ENCODE measurements around the gene RHBG. TPM values are rescaled to one million over a fixed set of nuclear protein-coding genes. Genes with fewer than 3 reads are reported as not detected.

The RHBG gene
- total and polyA plus RNA-seq, 2 donors: 0.05 to 0.37 TPM

DNA sequence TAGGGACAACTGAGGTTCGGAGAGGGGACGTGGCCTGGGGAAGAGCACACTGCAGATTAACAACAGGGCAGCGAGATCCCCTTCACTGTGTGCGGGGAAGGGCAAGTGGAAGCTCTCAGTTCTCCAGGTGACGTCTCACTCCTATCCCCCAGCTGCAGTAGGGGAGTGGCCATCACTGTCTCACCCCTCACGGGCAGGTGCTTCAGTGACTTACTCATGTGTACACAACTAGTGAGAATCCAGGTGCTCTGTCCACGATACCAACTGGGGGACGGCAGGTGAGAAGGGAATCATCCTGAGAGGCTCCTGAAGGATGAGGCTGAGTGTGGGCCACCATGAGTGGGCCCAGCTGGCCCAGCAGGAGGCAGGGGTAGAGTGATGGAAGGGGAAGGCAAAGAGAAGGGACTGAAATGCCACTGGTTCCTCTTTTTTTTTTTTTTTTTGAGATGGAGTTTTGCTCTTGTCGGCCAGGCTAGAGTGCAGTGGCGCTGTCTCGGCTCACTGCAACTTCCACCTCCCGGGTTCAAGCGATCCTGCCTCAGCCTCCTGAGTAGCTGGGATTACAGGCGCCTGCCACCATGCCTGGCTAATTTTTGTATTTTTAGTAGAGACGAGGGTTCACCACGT, 25.9 kb downstream of the RHBG start:
- Histone ChIP-seq H3K27ac (ENCODE audit: low read depth in 1 of 2, low read length in 1 of 2) (no peak overlapping the region), H3K4me3 (ENCODE audit: low read length in 2 of 2) (no peak overlapping the region), H3K9me3 (ENCODE audit: control insufficient read depth in 2 of 2, insufficient read depth in 1 of 2, low read length in 1 of 2) (no peaks in the 10 kb centered on the region), H3K36me3 (ENCODE audit: control insufficient read depth in 2 of 2, insufficient read depth in 2 of 2, low read length in 1 of 2) (no peaks in the 10 kb centered on the region), H3K4me1 (ENCODE audit: control insufficient read depth in 2 of 2, insufficient read depth in 2 of 2, low read length in 2 of 2) (no peaks in the 10 kb centered on the region), H3K27me3 (ENCODE audit: control insufficient read depth in 2 of 2, insufficient read depth in 1 of 2, low read length in 1 of 2) (peaks cover 12 to 55% of the 10 kb centered on the region in 2 donors)
- DNase-seq (ENCODE audit: low read depth in 6 of 9, low spot score in 9 of 9): no peak
- WGBS: 63% methylated on average over 16 of the region's 16 CpGs

DNA sequence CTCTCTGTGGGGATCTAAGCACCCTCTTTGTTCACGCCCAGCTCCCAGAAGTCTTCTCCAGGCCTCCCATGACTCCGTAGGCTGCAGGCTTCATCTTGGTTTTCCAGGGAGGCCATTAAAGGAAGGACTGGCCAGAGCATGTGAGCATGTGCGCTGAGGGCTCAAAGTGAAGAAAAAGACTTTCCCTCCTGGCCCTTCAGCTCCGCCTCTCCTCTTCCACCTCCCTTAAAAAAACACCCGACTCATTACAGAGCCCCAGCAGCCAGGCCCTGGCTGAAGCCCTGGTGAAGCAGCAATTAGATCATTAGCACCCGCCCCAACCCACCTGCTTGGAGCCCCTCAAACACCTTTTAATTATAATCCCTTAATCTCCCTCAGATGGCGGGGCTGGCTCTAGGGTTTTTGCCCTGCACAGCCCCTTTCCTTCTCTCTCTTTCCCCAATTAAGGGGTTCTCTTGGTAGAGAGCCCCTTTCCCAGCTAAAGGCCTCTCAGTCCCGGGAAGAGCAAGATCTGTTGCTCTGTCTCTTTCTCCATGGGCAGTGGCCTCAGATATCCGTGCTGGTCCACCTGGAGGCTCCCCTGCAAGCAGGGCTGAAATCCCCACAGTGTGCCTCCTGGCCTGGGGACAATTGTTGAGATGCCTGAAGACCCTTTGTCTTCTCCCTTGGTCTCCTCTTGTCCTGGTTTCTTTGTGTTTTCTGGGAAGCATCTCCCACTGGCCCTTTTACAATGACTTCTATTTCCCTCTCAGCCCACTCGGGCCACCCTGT, 30.5 kb downstream of the RHBG start:
- Histone ChIP-seq H3K27ac (ENCODE audit: low read depth in 1 of 2, low read length in 1 of 2) (no peak overlapping the region), H3K27me3 (ENCODE audit: control insufficient read depth in 2 of 2, insufficient read depth in 1 of 2, low read length in 1 of 2) (peaks cover 0 to 62% of the 10 kb centered on the region in 2 donors), H3K4me3 (ENCODE audit: low read length in 2 of 2) (no peak overlapping the region), H3K36me3 (ENCODE audit: control insufficient read depth in 2 of 2, insufficient read depth in 2 of 2, low read length in 1 of 2) (no peaks in the 10 kb centered on the region), H3K9me3 (ENCODE audit: control insufficient read depth in 2 of 2, insufficient read depth in 1 of 2, low read length in 1 of 2) (no peaks in the 10 kb centered on the region), H3K4me1 (ENCODE audit: control insufficient read depth in 2 of 2, insufficient read depth in 2 of 2, low read length in 2 of 2) (no peaks in the 10 kb centered on the region)
- WGBS: 90% methylated on average over 10 of the region's 10 CpGs
- DNase-seq (ENCODE audit: low read depth in 6 of 9, low spot score in 9 of 9): no peak

DNA sequence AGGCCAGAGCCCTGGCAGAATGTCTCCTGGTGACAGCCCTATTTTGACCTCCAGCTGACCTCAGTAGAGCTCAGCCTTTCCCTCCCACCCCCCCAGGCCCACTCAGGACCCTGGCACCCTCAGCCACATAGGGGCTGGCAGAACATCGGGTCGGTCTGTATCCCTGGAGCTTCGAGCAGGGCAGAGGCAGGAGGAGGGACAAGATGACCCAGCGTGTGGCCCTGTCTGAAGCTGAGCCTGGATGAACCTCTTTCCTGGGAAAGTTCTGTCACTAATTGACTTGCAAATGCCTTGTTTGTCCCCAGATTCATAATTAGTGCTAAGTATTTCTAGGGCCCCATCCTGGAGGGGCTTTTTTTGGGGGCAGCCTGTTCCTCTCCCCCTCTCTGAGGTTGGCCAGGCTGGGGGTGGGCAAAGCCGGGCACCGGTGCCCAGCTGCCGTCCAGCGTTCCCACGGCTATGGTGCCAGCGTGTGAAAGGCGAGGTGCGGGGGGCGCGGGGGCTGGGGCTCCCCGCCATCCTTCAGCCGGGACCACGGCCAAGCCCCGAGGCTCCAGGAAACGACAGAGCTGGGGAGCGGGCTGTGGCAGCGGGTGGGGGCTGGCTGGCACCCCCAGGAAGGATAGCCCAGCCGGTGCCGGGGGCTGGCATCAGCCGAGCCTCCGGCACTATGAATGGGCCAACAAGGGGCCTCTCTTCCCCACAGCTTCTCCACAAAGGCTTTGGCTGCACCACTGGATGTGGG, 31.4 kb downstream of the RHBG start:
- Histone ChIP-seq H3K9me3 (ENCODE audit: control insufficient read depth in 2 of 2, insufficient read depth in 1 of 2, low read length in 1 of 2) (no peaks in the 10 kb centered on the region), H3K36me3 (ENCODE audit: control insufficient read depth in 2 of 2, insufficient read depth in 2 of 2, low read length in 1 of 2) (no peaks in the 10 kb centered on the region), H3K27me3 (ENCODE audit: control insufficient read depth in 2 of 2, insufficient read depth in 1 of 2, low read length in 1 of 2) (peaks cover 0 to 64% of the 10 kb centered on the region in 2 donors), H3K27ac (ENCODE audit: low read depth in 1 of 2, low read length in 1 of 2) (no peak overlapping the region), H3K4me3 (ENCODE audit: low read length in 2 of 2) (no peak overlapping the region), H3K4me1 (ENCODE audit: control insufficient read depth in 2 of 2, insufficient read depth in 2 of 2, low read length in 2 of 2) (no peaks in the 10 kb centered on the region)
- 89% methylated on average over 25 of the region's 25 CpGs for WGBS
- no peak for DNase-seq (ENCODE audit: low read depth in 6 of 9, low spot score in 9 of 9)

DNA sequence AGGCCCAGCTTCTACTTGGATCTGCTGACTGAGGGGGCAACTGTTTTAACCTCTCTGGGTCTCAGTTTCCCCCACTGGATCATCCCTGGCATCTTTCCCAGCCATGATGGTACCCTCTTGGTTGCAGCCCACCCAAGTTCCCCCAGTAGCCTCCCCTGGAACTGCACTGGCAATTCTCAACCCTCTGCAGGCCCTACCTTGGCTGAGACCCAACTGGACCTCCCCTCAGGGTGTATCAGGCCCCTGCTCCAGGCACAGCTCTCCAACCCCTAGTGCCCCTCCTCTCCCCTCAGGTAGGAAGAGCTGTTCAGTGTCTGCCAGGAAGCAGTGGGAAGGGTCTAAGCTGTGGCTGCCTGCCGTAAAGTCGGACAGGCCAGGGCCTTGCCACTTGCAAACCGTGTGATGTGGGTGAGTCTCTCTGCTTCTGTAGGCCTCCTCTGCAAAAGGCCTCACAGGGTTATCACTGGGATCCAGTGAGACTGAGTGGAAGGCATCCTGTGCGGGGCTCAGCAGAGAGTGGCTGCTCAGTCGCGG, 32.1 kb downstream of the RHBG start:
- Histone ChIP-seq H3K4me3 (ENCODE audit: low read length in 2 of 2) (no peak overlapping the region), H3K27ac (ENCODE audit: low read depth in 1 of 2, low read length in 1 of 2) (no peak overlapping the region), H3K36me3 (ENCODE audit: control insufficient read depth in 2 of 2, insufficient read depth in 2 of 2, low read length in 1 of 2) (no peaks in the 10 kb centered on the region), H3K27me3 (ENCODE audit: control insufficient read depth in 2 of 2, insufficient read depth in 1 of 2, low read length in 1 of 2) (peaks cover 0 to 66% of the 10 kb centered on the region in 2 donors), H3K9me3 (ENCODE audit: control insufficient read depth in 2 of 2, insufficient read depth in 1 of 2, low read length in 1 of 2) (no peaks in the 10 kb centered on the region), H3K4me1 (ENCODE audit: control insufficient read depth in 2 of 2, insufficient read depth in 2 of 2, low read length in 2 of 2) (no peaks in the 10 kb centered on the region)
- WGBS: 77% methylated on average over 6 of the region's 6 CpGs
- DNase-seq (ENCODE audit: low read depth in 6 of 9, low spot score in 9 of 9): no peak

DNA sequence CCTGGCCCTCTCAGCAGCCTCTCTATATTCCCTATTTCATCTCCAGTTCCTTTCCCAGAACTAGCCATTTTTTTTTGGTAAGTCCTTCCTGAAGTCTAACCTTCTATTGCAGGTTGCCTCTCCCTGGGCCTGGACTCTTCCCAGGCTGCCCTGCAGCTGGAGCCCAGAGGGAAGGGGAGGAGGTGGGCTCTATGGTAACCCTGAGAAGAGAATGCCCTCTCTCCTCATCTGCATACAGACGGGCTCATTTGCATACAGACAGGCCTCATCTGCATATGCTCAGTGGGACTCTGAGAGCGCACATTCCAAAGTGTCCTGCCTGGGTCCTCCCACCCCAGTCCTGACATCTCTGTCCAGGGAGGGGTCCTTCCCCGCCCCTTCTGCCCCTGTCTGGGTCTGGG, 32.7 kb downstream of the RHBG start:
- H3K4me3 ChIP-seq (ENCODE audit: low read length in 2 of 2): no peak overlapping the region
- H3K4me1 ChIP-seq (ENCODE audit: control insufficient read depth in 2 of 2, insufficient read depth in 2 of 2, low read length in 2 of 2): no peaks in the 10 kb centered on the region
- peaks cover 0 to 71% of the 10 kb centered on the region in 2 donors for H3K27me3 ChIP-seq (ENCODE audit: control insufficient read depth in 2 of 2, insufficient read depth in 1 of 2, low read length in 1 of 2)
- H3K36me3 ChIP-seq (ENCODE audit: control insufficient read depth in 2 of 2, insufficient read depth in 2 of 2, low read length in 1 of 2): no peaks in the 10 kb centered on the region
- WGBS: 89% methylated on average over 3 of the region's 3 CpGs
- no peaks in the 10 kb centered on the region for H3K9me3 ChIP-seq (ENCODE audit: control insufficient read depth in 2 of 2, insufficient read depth in 1 of 2, low read length in 1 of 2)
- no peak for DNase-seq (ENCODE audit: low read depth in 6 of 9, low spot score in 9 of 9)
- no peak overlapping the region for H3K27ac ChIP-seq (ENCODE audit: low read depth in 1 of 2, low read length in 1 of 2)

DNA sequence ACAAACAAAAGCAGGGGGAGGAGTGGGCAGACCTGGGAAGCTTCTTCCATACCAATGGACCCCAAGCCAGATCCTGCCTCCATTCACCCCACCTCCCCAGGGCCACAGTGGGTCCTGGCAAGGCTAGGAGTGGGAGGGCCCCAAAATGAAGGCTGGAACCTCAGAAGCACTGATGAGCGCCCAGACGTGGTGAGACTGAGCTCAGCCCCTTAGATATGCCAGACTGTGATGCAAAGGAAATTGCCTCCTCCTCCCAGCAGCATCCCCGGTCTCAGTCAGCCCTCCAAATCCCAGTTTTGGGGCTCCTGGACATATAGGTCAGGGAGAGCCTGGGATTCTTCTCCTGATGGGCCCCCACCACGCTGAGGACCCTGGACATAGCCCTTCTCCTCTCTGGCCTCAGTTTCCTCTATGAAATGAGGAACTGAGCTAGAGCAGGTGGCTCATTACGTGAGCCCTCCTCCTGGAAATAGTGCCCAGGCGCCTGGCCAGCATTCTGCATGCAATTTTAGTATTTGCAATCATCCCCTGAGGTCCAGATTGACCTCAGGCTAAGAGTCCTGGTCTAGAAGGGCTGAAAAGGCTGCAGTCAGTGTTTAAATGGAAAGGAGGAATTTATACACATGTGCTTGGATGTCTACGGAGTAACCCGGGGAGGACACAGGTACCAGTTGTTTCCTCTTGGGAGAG, 33.5 kb downstream of the RHBG start:
- no peaks in the 10 kb centered on the region for H3K9me3 ChIP-seq (ENCODE audit: control insufficient read depth in 2 of 2, insufficient read depth in 1 of 2, low read length in 1 of 2)
- no peak overlapping the region for H3K27ac ChIP-seq (ENCODE audit: low read depth in 1 of 2, low read length in 1 of 2)
- DNase-seq (ENCODE audit: low read depth in 6 of 9, low spot score in 9 of 9): no peak
- no peaks in the 10 kb centered on the region for H3K4me1 ChIP-seq (ENCODE audit: control insufficient read depth in 2 of 2, insufficient read depth in 2 of 2, low read length in 2 of 2)
- 57% methylated on average over 8 of the region's 8 CpGs for WGBS
- no peaks in the 10 kb centered on the region for H3K36me3 ChIP-seq (ENCODE audit: control insufficient read depth in 2 of 2, insufficient read depth in 2 of 2, low read length in 1 of 2)
- peaks cover 0 to 77% of the 10 kb centered on the region in 2 donors for H3K27me3 ChIP-seq (ENCODE audit: control insufficient read depth in 2 of 2, insufficient read depth in 1 of 2, low read length in 1 of 2)
- H3K4me3 ChIP-seq (ENCODE audit: low read length in 2 of 2): no peak overlapping the region

DNA sequence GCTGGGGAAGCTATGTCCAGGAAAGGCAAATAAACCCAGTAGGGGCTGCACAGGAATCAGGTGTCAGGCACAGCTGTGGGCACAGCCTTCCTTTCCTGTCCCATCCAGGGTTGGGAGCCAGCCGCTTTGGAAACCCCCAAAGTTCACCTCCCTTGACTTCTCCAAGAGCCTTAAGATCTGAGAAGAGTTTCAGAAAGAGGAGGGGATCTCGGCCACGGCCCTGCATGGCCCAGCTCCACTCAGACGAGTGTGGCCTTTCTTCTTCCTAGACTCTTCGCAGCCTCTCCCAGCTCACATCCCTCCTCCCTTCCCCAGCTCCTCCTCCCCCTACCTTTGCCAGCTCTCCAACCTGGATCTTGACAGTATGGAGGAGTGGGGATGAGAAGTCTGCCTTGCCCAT, 36.7 kb downstream of the RHBG start:
- H3K9me3 ChIP-seq (ENCODE audit: control insufficient read depth in 2 of 2, insufficient read depth in 1 of 2, low read length in 1 of 2): no peaks in the 10 kb centered on the region
- no peak overlapping the region for H3K27ac ChIP-seq (ENCODE audit: low read depth in 1 of 2, low read length in 1 of 2)
- 73% methylated on average over 5 of the region's 5 CpGs for WGBS
- H3K4me3 ChIP-seq (ENCODE audit: low read length in 2 of 2): no peak overlapping the region
- no peaks in the 10 kb centered on the region for H3K36me3 ChIP-seq (ENCODE audit: control insufficient read depth in 2 of 2, insufficient read depth in 2 of 2, low read length in 1 of 2)
- peaks cover 0 to 88% of the 10 kb centered on the region in 2 donors for H3K27me3 ChIP-seq (ENCODE audit: control insufficient read depth in 2 of 2, insufficient read depth in 1 of 2, low read length in 1 of 2)
- H3K4me1 ChIP-seq (ENCODE audit: control insufficient read depth in 2 of 2, insufficient read depth in 2 of 2, low read length in 2 of 2): no peaks in the 10 kb centered on the region
- no peak for DNase-seq (ENCODE audit: low read depth in 6 of 9, low spot score in 9 of 9)

DNA sequence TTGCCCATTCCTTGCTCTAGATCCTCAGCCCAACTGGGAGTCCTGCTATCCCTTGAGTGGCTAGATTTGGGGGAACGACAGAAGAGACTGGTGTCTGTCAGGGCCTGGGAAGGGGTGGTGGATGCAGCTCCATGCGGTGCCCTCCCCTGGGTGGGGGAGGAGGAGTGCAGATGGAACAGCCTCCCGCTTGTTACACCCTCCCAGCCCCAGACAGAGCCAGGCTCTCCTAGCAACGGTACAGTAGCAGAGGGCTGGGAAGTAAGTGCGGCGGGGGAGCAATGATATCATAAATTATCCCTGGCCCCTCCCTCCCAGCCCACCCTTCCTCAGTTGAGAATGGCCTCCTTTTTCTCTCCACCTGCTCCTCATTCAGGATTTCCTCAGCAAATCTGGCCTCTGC, 37.2 kb downstream of the RHBG start:
- no peak for DNase-seq (ENCODE audit: low read depth in 6 of 9, low spot score in 9 of 9)
- Histone ChIP-seq H3K4me1 (ENCODE audit: control insufficient read depth in 2 of 2, insufficient read depth in 2 of 2, low read length in 2 of 2) (no peaks in the 10 kb centered on the region), H3K27me3 (ENCODE audit: control insufficient read depth in 2 of 2, insufficient read depth in 1 of 2, low read length in 1 of 2) (peaks cover 0 to 87% of the 10 kb centered on the region in 2 donors), H3K4me3 (ENCODE audit: low read length in 2 of 2) (no peak overlapping the region), H3K9me3 (ENCODE audit: control insufficient read depth in 2 of 2, insufficient read depth in 1 of 2, low read length in 1 of 2) (no peaks in the 10 kb centered on the region), H3K27ac (ENCODE audit: low read depth in 1 of 2, low read length in 1 of 2) (no peak overlapping the region), H3K36me3 (ENCODE audit: control insufficient read depth in 2 of 2, insufficient read depth in 2 of 2, low read length in 1 of 2) (no peaks in the 10 kb centered on the region)
- 57% methylated on average over 6 of the region's 6 CpGs for WGBS
